GM18502 (cell line): Measurements from ENCODE around the gene RABEP2.
"Not testable (repeated sequence)": the region's sequence is repeated elsewhere in the genome, so short reads cannot be mapped to it uniquely, and the experiment has no call there.

Experiments used
- ATAC-seq: cut with Tn5 transposase; IDR thresholded peaks from one replicate; pipeline ENCODE4 v1.9.1; 2021; ENCODE audit warnings: mild to moderate bottlenecking; ENCODE audit not compliant: unreplicated experiment, poor library complexity

The RABEP2 gene

GRCh38 chr16:28905229-28905754, 19.7 kb downstream of the RABEP2 start:
- no peak for ATAC-seq

- ATAC-seq, result no peak
Measured at GRCh38 chr16:28904828-28905227, 20.2 kb downstream of the RABEP2 start.

GRCh38 chr16:28904363-28904762, 20.7 kb downstream of the RABEP2 start:
- ATAC-seq, result no peak

GRCh38 chr16:28903344-28904042, 21.5 kb downstream of the RABEP2 start:
- no peak for ATAC-seq

GRCh38 chr16:28902909-28903308, 22.1 kb downstream of the RABEP2 start:
- ATAC-seq, result no peak

GRCh38 chr16:28901862-28902261, 23.2 kb downstream of the RABEP2 start:
- ATAC-seq, result no peak

- no peak for ATAC-seq
Measured at GRCh38 chr16:28900601-28901000, 24.4 kb downstream of the RABEP2 start.

GRCh38 chr16:28899882-28900590, 25.0 kb downstream of the RABEP2 start:
- no peak for ATAC-seq

- ATAC-seq, result no peak
Measured at GRCh38 chr16:28898942-28899341, 26.1 kb downstream of the RABEP2 start.

- no peak for ATAC-seq
Measured at GRCh38 chr16:28898266-28898665, 26.8 kb downstream of the RABEP2 start.

- ATAC-seq, result no peak
Measured at GRCh38 chr16:28897826-28898225, 27.2 kb downstream of the RABEP2 start.

GRCh38 chr16:28895609-28896008, 29.4 kb downstream of the RABEP2 start:
- no peak for ATAC-seq

- no peak for ATAC-seq
Measured at GRCh38 chr16:28893291-28893690, 31.7 kb downstream of the RABEP2 start.

- no peak for ATAC-seq
Measured at GRCh38 chr16:28891964-28892890, 32.8 kb downstream of the RABEP2 start.

GRCh38 chr16:28890355-28890754, 34.7 kb downstream of the RABEP2 start:
- not testable (repeated sequence) for ATAC-seq

GRCh38 chr16:28886945-28887344, 38.1 kb downstream of the RABEP2 start:
- no peak for ATAC-seq

GRCh38 chr16:28884045-28884444, 41.0 kb downstream of the RABEP2 start:
- no peak for ATAC-seq

- no peak for ATAC-seq
Measured at GRCh38 chr16:28883221-28883996, 41.6 kb downstream of the RABEP2 start.

- no peak for ATAC-seq
Measured at GRCh38 chr16:28882551-28883160, 42.4 kb downstream of the RABEP2 start.
